OCI-LY7 (cell line): ENCODE measurements around the gene ZNF541.

Source experiments
- CTCF ChIP-seq: fragments of 200-600 bp; sonication (generic); conservative IDR thresholded peaks from 2 replicates; pipeline ENCODE4 v1.5.1; 2014; ENCODE audit warnings: mild to moderate bottlenecking, antibody characterized with exemption, low read length, moderate library complexity, mixed read lengths
- EZH2phosphoT487 ChIP-seq: fragments of 200-600 bp; sonication (generic); IDR thresholded peaks from 2 replicates; pipeline ENCODE4 v1.6.1; 2018; ENCODE audit warnings: low read depth, borderline replicate concordance, mild to moderate bottlenecking, mixed run types, antibody characterized with exemption, low read length, moderate library complexity, mixed read lengths

GRCh38 chr19:47582320-47582909 is 9.5 kb upstream of the ZNF541 start:
- TF ChIP-seq CTCF (no peak), EZH2phosphoT487 (no peak)
